GM21723 (cell line): Measurements from ENCODE around the gene USP32.

Experiments used
- ATAC-seq: cut with Tn5 transposase; IDR thresholded peaks from one replicate; pipeline ENCODE4 v1.9.1; 2021; ENCODE audit warnings: mild to moderate bottlenecking, moderate library complexity; ENCODE audit not compliant: unreplicated experiment

The USP32 gene

DNA sequence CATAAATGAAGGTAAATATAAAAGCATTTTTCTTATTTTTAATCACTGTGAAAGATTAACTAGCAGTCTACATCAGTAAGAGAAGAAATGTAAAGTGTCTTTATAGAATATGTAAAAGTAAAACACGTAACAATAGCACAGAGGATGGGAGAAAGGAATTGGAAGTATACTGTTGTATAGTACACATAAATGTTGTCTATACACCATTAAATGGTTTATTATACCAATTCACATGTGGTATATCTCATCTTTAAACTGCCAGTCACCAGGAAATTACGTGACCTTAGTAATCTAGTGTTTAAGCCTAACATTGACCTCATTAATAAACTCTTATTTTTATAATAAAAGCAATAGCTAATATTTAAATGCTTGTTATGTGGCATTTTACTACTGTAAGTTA, 87.4 kb downstream of the USP32 start:
- no peak for ATAC-seq

- no peak for ATAC-seq
Measured at GRCh38 chr17:60303406-60304099, 88.4 kb downstream of the USP32 start.

DNA sequence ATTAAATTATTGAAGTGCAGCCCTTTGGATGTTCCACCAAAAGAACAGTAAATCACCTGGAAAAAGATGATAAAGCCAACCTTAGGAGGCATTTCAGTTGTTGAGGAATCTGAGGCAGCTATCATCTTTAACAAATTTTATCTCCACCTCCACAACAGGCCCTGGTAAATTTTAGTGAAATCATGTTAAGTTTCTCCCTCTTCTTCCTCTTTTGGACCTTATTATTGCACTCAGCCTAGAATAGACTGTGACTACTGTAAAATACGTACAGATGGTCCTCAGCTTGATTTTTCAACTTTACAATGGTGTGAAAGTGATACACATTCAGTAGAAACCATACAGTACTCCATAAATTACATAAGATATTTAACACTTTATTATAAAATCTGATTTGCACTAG, 90.3 kb downstream of the USP32 start:
- ATAC-seq, result no peak

DNA sequence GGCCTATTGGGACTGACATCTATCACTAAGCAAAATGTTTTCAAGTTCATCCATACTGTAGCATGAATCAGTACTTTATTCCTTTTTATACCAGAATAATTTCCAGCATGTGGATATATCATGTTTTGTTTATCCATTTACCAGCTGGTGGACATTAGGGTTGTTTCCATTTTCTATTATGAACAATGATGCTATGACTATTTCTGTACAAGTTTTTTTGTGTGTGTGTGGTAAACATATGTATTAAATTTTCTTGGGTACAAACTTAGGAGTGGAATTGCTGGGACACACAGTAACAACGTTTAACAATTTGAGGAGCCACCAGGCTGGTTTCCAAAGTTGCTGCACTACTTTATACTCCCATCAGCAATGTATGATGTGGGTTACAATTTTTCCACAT, 91.0 kb downstream of the USP32 start:
- ATAC-seq, result no peak

GRCh38 chr17:60300011-60300410, 91.9 kb downstream of the USP32 start:
- no peak for ATAC-seq

GRCh38 chr17:60297760-60298401, 94.1 kb downstream of the USP32 start:
- no peak for ATAC-seq

GRCh38 chr17:60296177-60296576, 95.8 kb downstream of the USP32 start:
- ATAC-seq, result no peak

- ATAC-seq, result no peak
Measured at GRCh38 chr17:60293580-60294335, 98.2 kb downstream of the USP32 start.

GRCh38 chr17:60292697-60293096, 99.2 kb downstream of the USP32 start:
- ATAC-seq, result no peak

- ATAC-seq, result no peak
Measured at GRCh38 chr17:60284709-60285108, 107.2 kb downstream of the USP32 start.

- no peak for ATAC-seq
Measured at GRCh38 chr17:60283816-60284215, 108.1 kb downstream of the USP32 start.

- no peak for ATAC-seq
Measured at GRCh38 chr17:60280673-60281072, 111.3 kb downstream of the USP32 start.

- ATAC-seq, result no peak
Measured at GRCh38 chr17:60278237-60278636, 113.7 kb downstream of the USP32 start.

GRCh38 chr17:60277258-60277657, 114.7 kb downstream of the USP32 start:
- ATAC-seq, result no peak

DNA sequence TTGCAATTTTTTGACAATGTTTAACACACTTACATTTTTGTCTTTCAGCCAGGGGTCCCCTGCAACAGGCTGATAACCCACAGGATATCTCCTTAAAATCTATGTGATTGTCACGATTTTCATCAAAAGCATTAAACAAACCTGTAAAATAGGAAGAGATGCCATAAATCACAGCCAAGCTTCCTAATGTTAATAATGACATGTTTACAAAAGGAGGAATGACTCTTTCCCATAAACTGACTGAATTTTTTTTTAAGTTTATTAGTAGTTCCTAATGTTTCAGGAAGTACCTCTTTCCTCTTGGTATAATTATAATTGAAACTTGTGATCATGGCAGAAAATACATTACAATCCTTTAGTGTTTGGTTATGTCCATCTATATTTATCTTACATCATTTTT, 122.5 kb downstream of the USP32 start:
- no peak for ATAC-seq

DNA sequence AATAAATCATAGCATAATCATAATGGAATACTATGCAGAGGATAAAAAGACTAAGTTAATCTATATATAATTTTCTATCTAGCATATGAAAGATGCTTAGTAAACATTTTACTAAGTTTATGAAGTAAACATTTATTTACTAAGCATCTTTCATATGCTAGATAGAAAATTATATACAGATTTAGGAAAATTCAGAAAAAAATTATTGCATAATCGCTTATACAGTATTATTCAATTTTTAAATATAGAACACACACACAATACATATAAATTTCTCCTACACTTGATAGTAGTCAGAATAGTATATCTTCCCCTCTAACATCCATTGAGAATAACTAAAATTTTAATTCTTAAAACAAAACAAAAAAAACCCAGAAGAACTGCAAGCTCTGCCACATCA, 131.4 kb downstream of the USP32 start:
- no peak for ATAC-seq

DNA sequence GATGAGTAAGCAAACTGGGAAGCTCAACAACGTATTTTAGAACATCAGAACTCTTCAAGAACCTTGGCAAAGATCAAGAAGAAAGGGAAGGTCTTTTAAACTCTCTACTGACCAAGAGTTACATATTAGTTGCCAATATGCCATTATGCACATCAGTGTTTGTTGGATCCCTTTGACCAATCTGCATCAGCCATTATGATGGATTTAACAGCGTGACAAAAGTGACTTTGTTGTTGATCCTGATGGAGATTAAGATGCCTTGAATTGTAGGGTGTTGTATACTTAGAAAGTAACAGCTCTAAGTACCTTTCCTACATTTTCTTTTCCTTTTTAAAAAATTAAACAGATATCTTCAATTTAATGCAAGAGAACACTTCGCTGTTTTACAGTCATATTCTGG, 133.6 kb downstream of the USP32 start:
- ATAC-seq, result no peak

DNA sequence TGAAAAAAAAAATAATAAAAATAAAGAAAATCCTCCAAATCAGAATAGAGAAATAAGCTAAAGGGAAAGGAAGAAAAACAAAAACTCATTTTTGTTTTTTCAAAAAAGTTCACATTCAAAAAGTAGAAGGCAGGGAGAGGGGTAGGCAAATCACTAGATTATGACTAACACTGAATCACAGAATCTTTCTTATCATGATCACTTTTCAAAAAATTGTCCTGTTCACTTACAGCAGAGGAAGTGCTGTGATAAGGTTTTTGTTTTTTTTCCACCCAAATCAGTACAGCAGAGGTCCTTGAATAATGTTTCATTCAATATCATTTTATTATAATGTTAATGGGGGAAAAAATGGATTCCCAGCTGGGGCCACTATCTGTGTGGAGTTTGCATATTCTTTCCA, 135.8 kb downstream of the USP32 start:
- no peak for ATAC-seq

- ATAC-seq, result no peak
Measured at GRCh38 chr17:60253048-60253447, 138.9 kb downstream of the USP32 start.

- no peak for ATAC-seq
Measured at GRCh38 chr17:60252459-60252858, 139.5 kb downstream of the USP32 start.

DNA sequence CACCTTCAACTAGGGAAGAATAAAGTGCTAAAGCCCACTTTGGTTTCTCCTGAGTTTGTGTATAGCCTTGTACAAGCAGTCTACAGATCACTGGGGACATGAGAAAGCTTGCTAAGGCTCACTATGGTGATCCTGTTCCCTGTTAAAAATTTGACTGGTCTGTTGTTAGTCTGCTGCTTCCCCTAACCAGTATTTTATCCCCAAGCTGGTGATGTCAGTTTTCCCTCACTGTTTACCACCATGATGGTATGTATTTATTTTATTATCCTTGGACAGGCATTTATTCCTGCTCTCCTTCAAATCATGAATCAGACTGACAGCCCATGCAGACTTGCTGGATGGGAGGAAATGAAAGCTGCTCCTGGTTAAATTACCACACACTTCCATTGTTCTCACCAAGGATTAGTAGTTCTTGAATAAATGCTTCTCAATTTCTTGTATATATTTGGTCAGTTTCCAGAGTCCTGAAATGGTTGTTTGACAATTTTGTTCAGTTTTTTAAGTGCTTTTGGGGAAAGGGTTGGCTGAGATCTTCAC, 142.6 kb downstream of the USP32 start:
- no peak for ATAC-seq
